ENCODE data around the gene LMF1.

Gene LMF1

DNA sequence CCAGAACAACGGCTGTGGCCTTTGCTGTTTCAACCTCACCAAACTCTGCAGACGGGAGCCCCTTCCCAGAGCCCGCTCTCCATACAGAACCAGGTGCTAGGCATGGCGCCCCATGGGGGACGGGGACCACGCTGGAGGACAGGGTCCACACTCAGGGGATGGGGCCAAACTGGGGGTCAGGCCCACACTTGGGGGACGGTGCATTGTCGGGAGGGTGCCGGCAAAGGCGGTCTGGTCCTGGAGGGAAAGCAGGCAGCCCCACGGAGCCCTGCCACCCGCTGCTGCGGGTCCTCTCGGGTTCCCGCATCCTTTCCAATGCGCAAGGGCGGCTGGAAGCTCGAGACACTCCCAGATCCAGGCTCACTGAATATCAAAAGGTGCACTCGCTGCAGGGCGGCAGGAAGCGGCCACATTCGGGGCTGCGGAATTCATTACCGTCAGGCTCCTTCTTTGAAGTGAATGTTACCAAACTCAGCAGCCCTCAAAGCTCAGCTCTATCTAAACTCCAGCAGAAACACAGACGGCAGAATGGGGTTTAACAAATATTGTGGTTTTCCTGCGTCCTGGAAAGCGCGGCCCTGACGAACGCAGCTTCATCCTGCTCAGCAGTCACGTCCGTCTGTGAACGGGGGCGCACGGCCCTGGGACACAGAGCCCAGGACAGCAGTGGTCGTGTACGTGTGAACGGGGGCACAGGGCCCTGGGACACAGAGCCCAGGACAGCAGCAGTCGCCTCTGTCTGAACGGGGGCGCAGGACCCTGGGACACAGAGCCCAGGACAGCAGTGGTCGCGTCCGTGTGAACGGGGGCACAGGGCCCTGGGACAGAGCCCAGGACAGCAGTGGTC is 41.3 kb downstream of the LMF1 start:
- no peak for DNase-seq (ENCODE audit: low read depth in 2 of 2)

GRCh38 chr16:928526-928925 is 42.3 kb downstream of the LMF1 start:
- no peak for DNase-seq (ENCODE audit: low read depth in 2 of 2)

DNA sequence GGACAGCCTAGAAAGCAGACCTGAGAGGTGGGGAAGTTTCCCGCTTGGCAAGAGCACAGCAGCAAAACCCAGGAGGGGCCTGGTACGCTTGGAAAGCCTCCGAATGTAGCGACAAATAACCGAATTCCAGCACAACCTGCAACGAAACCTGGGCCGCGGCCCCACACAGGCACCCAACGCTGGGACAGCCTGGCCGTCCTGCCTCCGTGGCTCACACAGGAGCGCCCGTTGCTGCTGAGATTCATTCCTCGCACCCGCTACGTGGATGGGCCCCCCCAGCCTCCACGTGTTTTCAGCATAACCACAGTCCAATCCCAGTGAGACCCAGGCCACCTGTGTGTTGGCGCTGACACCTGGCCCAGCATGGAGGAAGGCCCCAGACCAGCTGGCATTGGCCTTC is 42.9 kb downstream of the LMF1 start:
- no peak for DNase-seq (ENCODE audit: low read depth in 2 of 2)

- no peak for DNase-seq (ENCODE audit: low read depth in 2 of 2)
These were observed 43.4 kb downstream of the LMF1 start for GRCh38 chr16:927406-927805.

GRCh38 chr16:926715-927114 is 44.1 kb downstream of the LMF1 start:
- no peak for DNase-seq (ENCODE audit: low read depth in 2 of 2)

GRCh38 chr16:924806-925205 is 46.0 kb downstream of the LMF1 start:
- DNase-seq (ENCODE audit: low read depth in 2 of 2): no peak

DNA sequence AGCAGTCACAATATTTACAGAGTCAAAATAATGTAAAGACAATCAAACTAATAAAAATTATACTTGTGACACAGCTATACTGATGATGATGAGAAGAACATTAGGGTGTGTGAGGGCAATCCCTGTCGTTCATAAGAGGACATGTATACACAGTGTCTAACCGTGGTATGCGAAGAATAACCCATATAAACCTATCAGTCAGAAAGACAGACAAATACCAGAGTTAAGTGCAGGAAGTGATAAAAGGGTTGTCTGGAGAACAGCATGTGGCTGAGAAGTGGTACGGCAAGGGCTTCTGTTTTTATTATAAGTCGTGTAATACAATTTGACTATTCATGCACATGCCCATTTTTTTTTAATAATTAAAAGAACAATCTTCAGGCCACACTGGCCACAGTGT is 46.7 kb downstream of the LMF1 start:
- DNase-seq (ENCODE audit: low read depth in 2 of 2): no peak

- DNase-seq (ENCODE audit: low read depth in 2 of 2): no peak
These were observed 47.6 kb downstream of the LMF1 start for GRCh38 chr16:923184-923583.

DNA sequence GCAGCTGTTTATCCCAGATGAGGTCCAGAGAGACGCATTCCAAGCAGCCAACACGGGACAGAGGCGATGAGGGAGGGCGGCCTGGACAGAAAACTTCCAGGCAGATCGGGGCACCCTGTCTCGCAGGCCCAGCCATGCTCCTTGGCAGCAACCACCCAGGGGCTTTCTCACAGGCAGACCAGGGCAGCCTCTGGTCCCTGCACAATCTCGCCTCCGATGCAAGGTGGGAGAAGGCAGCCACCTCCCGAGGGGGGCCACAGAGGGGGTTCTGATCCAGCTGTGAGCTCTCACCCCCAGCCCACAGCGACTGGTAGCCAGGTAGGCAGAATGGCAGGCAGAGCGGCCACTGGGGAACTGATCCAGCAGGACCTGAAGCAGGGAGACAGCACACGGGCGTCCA is 48.7 kb downstream of the LMF1 start:
- DNase-seq (ENCODE audit: low read depth in 2 of 2): no peak

DNA sequence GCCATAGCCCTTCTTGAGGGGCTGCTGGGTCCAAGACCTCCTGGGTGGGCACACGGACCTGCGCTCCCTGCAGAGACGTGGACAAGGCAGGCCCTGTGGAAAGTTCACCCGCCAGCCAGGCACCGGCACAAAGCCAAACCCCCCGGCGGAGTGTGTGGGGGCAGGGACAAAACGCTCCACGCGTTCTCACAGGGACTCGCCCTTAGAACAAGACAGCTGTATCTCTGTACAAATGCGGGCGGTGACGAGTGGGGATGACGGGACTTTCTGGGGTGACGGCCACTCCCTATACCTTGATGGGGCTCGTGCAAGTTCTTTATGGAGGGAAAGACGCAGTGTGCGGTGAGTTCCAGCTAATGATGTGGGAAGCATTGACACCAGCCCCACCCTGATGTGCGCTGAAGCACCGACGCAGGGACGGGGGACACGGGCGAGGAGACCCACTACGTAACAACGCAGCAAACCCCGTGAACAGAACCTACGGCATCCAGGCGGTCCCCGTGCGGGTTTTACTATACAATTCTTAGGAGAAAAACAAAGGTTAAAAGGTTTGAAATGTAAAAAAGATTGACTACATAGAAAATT is 49.4 kb downstream of the LMF1 start:
- DNase-seq (ENCODE audit: low read depth in 2 of 2): no peak

- no peak for DNase-seq (ENCODE audit: low read depth in 2 of 2)
These were observed 50.1 kb downstream of the LMF1 start for GRCh38 chr16:920717-921116.

DNA sequence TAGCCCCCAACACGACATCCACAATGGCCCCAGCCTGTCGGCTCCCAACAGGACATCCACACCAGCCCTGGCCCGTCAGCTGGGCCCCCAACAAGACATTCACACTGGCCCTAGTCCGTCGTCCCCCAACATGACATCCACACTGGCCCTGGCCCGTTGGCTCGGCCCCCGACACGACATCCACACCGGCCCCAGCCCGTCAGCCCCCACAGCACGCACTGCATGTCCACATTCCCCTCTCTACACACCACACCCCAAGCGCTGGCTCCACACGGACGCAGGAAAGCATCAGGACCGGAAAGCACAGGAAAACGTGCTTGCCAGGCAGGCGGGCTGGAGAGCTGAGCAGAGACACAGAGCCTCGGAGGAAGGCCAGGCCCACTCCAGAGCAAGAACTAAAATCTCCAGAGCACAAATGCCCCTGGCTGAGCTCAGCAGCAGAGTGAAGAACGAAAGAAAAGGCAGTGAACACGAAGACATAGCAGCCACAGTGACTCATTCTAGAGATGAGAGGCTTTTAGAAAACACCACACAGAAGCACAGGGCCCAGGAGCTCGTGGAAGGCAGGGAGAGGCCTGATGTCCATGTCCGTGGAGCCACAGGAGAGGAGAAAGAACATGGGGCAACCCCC is 50.6 kb downstream of the LMF1 start:
- DNase-seq (ENCODE audit: low read depth in 2 of 2): no peak

DNA sequence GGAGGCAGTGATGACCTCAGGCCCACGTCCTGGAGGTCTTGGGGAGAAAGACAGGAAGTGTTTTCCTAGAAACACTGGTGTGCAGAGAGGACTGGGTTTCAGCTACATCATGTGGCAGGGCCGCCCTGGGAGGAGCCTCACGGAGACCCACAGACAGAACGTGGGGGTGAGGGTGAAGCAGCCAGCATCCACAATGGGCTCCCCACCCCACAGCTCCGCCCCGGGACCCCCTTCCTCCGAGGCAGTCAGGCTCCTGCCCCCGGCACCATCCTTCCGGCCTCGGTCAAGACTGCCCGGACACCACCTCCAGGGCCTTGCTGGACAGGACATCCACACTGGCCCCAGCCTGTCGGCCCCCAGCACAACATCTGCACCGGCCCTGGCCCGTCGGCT is 51.1 kb downstream of the LMF1 start:
- no peak for DNase-seq (ENCODE audit: low read depth in 2 of 2)

DNA sequence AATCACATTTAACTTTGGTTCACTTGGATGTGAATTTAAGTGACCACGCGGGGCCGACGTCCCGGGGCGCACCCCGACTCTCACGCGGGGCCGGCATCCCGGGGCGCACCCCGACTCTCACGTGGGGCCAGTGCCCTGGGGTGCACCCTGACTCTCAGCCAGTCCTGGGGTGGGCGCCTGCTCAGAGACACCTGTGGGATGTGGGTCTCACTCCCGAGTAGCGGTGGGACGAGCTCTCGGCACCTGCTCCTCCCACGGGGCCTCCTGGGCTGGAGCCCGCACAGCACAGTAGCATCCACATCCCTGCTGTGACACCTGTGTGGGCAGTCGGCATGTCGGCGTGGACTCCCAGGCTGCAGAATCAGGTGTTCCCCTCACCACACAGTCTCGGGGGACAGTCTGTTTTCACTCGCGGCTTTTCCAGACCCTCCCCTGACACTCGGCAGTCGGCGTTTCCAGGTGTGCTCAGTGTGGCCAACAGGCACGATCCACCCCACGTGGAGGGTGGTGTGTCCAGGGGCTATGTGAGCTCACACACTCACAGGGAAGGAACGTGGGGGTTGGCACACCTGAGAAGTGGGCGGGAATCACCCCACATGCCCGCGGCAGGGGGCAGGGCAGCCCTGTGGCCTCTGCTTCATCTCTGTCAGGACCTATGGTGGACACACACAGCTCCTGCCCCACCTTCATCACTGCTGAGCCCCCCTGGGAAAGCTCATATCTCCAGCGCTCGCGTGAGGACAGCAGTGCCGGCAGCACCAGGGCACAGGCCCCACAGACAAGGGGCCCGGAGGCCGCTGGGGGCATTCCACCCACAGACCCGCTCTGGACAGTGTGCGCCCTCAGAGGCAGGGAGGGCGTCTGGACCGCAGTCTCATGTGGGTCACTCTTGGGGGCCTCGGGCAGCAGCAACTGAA is 51.8 kb downstream of the LMF1 start:
- DNase-seq (ENCODE audit: low read depth in 2 of 2): no peak

DNA sequence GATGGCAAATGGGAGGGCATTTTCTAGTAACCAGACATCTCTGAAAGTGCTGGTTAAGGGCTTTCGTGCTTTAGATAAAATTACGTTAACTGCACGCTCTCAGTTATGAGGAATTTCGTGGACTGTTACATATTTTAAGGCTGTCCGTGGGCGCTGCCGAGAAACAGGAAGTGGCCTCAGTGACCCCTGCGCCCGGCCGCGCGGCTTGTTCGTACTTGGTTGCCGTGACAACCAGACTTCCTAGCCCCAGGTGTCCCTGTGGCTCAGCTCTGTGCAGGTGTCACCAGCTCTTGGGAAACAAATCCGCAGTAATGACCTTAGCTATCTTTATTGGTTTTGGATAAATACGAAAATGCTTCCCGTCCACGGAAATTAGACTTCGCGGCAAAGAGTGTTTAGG is 52.7 kb downstream of the LMF1 start:
- no peak for DNase-seq (ENCODE audit: low read depth in 2 of 2)

GRCh38 chr16:917591-918061 is 53.2 kb downstream of the LMF1 start:
- no peak for DNase-seq (ENCODE audit: low read depth in 2 of 2)

DNA sequence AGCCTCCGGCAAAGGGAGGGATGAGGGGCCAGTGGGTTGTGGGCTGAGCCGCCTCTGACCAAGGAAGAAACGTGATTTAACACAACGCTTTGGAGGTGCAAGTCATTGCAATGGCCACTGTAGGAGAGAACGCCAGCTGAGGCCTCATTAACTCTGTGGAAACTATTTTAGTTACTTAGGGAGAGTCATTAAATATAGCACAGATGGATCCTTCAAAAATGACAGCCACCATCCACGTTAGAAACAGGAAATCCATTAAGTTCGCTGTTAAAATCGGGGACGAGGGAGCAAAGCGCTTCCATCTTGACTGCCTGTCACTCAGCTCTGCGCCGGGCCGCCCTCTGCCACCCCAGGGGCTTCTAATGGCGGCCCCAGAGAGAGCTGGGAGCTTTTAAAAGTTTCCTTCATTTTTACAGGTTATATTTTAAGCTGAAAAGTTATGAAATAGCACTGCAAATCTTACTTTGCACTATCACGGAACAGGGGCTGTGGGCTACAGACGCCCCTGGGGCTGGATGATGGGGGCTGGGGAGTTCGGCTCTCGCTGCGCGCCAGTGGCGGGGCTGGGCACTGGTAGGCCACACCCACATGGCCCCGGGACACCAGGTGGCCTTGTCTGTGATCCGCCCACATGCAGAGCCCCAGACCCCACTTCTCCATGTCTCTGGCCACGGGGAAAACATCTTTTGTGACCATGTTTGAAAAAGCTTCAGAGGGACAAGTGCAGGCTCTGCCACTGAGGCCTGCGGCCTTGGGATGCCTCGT is 54.6 kb downstream of the LMF1 start:
- DNase-seq (ENCODE audit: low read depth in 2 of 2): no peak

- no peak for DNase-seq (ENCODE audit: low read depth in 2 of 2)
These were observed 55.2 kb downstream of the LMF1 start for GRCh38 chr16:915546-915945.

DNA sequence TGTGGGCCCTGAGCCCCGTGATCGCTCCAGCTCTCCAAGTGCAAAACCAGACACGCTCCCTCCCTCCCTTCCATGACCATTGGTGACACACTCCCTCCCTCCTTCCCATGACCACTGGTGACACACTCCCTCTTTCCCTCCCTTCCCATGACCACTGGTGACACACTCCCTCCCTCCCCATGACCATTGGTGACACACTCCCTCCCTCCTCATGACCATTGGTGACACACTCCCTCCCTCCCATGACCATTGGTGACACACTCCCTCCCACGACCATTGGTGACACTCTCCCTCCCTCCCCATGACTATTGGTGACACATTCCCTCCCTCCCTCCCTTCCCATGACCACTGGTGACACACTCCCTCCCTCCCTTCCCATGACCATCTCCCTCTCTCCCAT is 56.3 kb downstream of the LMF1 start:
- DNase-seq (ENCODE audit: low read depth in 2 of 2): no peak

GRCh38 chr16:913817-914439 is 56.9 kb downstream of the LMF1 start:
- DNase-seq (ENCODE audit: low read depth in 2 of 2): no peak
